SK-N-MC (cell line): Measurements from ENCODE around the gene PRKCZ.

ENCODE experiments used
- EZH2 ChIP-seq: fragments of 200-600 bp; sonication (generic); IDR thresholded peaks from one replicate; pipeline ENCODE4 v1.6.1; 2017; ENCODE audit warnings: antibody characterized with exemption
- POLR2AphosphoS5 ChIP-seq: IDR thresholded peaks from 2 replicates; pipeline ENCODE4 v1.6.1; 2012; ENCODE audit warnings: mild to moderate bottlenecking, low read depth, low read length, borderline replicate concordance

- TF ChIP-seq POLR2AphosphoS5 (no peak), EZH2 (no peak)
Observed at GRCh38 chr1:2101531-2101930, 51.3 kb downstream of the PRKCZ start.
